Stimulated activated CD4-positive, alpha-beta T cell treated with anti-CD3 and anti-CD28 coated beads, Interleukin-2, amount 100 ng/mL, for 24 hours (primary cell): ENCODE results near the gene TPM1.
"Not testable (repeated sequence)": the region's sequence is repeated elsewhere in the genome, so short reads cannot be mapped to it uniquely, and the experiment has no call there.

Experiments used
- DNase-seq, 2 donors: peaks; one replicate each; pipeline ENCODE4 v3.0.0-alpha.2; 2020

The TPM1 gene

DNA sequence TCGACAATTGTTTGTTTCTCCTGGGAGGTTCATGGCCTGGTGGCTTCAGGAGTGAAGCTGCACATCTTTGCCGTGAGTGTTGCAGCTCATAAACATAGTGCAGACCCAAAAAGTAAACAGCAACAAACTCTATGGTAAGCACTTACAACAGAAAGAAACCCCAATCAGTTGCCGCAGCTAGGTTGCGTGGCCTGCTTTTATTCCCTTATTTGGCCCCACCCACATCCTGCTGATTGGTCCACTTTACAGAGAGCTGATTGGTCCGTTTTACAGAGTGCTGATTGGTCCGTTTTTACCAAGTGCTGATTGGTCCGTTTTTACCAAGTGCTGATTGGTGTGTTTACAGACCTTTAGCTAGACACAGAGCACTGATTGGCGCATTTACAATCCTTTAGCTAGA, 62.8 kb downstream of the TPM1 start:
- not testable (repeated sequence) for DNase-seq

- no peak for DNase-seq
Observed at GRCh38 chr15:63107895-63108546, 65.5 kb downstream of the TPM1 start.

DNA sequence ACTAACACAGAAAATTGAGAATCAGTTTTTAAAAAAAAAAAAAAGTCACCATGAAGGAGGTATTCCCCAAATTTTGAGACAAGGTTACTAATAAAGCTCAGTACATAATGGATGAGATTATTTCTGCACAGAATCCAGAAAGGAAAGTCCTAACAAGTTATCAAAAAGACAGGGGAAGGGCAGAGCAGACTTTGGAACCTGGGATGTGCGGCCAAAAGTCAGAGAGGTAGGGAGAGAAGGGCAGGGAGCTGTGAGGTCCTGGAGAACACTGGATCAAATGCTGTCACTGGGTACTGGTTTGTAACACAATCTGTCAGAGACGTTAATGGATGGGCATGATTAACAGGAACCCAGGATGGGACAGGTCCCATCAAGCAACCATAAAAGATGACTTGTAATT, 67.0 kb downstream of the TPM1 start:
- DNase-seq = no peak

DNA sequence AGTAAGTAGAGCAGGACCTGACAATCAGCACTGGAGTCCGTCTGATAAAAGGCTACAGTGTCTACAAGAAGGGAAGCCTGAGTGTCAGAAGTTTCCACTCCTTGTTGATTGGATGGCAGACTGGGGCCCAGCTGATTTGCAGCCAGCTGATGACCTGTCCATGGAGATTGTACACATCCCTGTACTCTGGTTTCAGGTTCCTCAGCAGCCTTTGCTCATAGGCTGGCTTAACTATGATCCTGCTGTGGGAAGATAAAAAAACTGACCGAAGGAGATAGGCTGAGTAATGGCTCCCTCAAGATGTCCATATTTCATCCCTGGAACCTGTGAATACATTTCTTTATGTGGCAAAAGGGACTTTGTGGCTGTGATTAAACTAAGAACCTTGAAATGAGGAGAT, 67.4 kb downstream of the TPM1 start:
- no peak for DNase-seq

DNA sequence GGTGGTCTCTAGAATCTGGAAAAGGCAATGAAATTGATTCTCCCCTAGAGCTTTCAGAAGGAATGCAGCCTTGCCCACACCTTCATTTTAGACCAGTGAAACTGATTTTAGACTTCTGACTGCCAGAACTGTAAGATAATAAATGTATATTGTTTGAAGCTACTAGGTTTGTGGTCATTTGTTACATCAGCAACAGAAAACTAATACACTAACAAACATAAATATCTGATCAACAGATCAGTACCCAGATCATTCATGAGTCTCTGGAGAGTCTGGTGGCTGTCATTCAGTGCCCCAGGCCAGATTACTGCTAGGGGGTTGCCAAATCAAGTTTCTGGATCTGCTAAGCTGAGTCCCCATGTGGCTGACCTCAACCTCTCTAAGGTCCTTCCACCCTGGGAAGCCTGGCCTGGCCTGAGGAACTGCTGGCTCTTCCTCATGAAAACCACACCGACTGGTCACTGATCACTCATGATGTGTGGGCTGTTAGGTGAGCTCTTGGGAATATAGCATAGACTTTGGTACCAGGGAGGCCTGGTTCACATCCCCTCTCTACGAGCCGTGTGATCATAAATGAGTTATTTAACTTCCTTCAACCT, 68.0 kb downstream of the TPM1 start:
- no peak for DNase-seq

GRCh38 chr15:63111481-63111880, 68.9 kb downstream of the TPM1 start:
- no peak for DNase-seq

- DNase-seq = no peak
Observed at GRCh38 chr15:63112871-63113270, 70.3 kb downstream of the TPM1 start.

GRCh38 chr15:63114465-63114864, 71.9 kb downstream of the TPM1 start:
- no peak for DNase-seq
